ENCODE results near the gene NCAM1. TPM values are rescaled to one million over a fixed set of nuclear protein-coding genes. Genes with fewer than 3 reads are reported as not detected.

NCAM1 gene
- total and polyA plus RNA-seq, 2 experiments from 2014 or later: 0.76 to 1.6 TPM

- Mint-ChIP-seq H3K36me3 (ENCODE audit: low read depth) (no peaks in the 10 kb centered on the region), H3K27ac (no peak overlapping the region), H3K4me3 (no peak overlapping the region), H3K4me1 (peaks cover 5% of the 10 kb centered on the region; the same call in 2 of the 3 replicates), H3K27me3 (ENCODE audit: insufficient read depth, low read depth, poor library complexity) (peaks cover 3% of the 10 kb centered on the region), H3K9me3 (no peaks in the 10 kb centered on the region)
- Histone ChIP-seq H3K4me3 (no peak overlapping the region), H3K4me1 (ENCODE audit: insufficient read depth) (no peaks in the 10 kb centered on the region), H3K36me3 (ENCODE audit: insufficient read depth) (no peaks in the 10 kb centered on the region), H3K27ac (ENCODE audit: low read depth) (no peak overlapping the region), H3K4me2 (no peak overlapping the region), H4K20me1 (replicated peaks; ENCODE audit: insufficient read depth) (no peaks in the 10 kb centered on the region), H3F3A (replicated peaks; ENCODE audit: low read depth) (no peaks in the 10 kb centered on the region), H2AFZ (no peak overlapping the region), H3K79me2 (replicated peaks; ENCODE audit: insufficient read depth) (no peaks in the 10 kb centered on the region), H3K27me3 (ENCODE audit: insufficient read depth) (no peaks in the 10 kb centered on the region), H3K9me2 (ENCODE audit: insufficient read depth) (no peaks in the 10 kb centered on the region)
- no peak for TF ChIP-seq NANOG (IDR thresholded peaks at IDR 0.05; ENCODE audit: borderline replicate concordance)
- TF ChIP-seq ZNF331 (CRISPR knock-in tag; IDR thresholded peaks at IDR 0.05; ENCODE audit: low read depth): no peak
- no peak for TF ChIP-seq ETS1 (IDR thresholded peaks at IDR 0.05)
- no peak for TF ChIP-seq CTCF (conservative IDR thresholded peaks at IDR 0.05; ENCODE audit: low read depth in 2 of 2)
- ATAC-seq (no peak), DNase-seq (ENCODE audit: low spot score) (no peak)
These were observed 317.3 kb downstream of the NCAM1 start for GRCh38 chr11:113278481-113278880.

GRCh38 chr11:113278925-113279324 lies 317.7 kb downstream of the NCAM1 start:
- no peaks in the 10 kb centered on the region for H3K9me3 Mint-ChIP-seq
- Histone ChIP-seq H3K27me3 (ENCODE audit: insufficient read depth) (no peaks in the 10 kb centered on the region), H3K9me2 (ENCODE audit: insufficient read depth) (no peaks in the 10 kb centered on the region), H3K4me2 (no peak overlapping the region), H3K4me3 (no peak overlapping the region), H2AFZ (no peak overlapping the region), H4K20me1 (replicated peaks; ENCODE audit: insufficient read depth) (no peaks in the 10 kb centered on the region), H3K79me2 (replicated peaks; ENCODE audit: insufficient read depth) (no peaks in the 10 kb centered on the region), H3F3A (replicated peaks; ENCODE audit: low read depth) (no peaks in the 10 kb centered on the region), H3K36me3 (ENCODE audit: insufficient read depth) (no peaks in the 10 kb centered on the region), H3K4me1 (ENCODE audit: insufficient read depth) (no peaks in the 10 kb centered on the region), H3K27ac (ENCODE audit: low read depth) (no peak overlapping the region)
- peaks cover 3% of the 10 kb centered on the region for H3K27me3 Mint-ChIP-seq (ENCODE audit: insufficient read depth, low read depth, poor library complexity)
- DNase-seq (ENCODE audit: low spot score) (no peak), ATAC-seq (no peak)
- no peak overlapping the region for H3K27ac Mint-ChIP-seq
- TF ChIP-seq CREB1 (CRISPR knock-in tag; IDR thresholded peaks at IDR 0.05; ENCODE audit: low read depth): no peak
- TF ChIP-seq ZNF114 (CRISPR knock-in tag; IDR thresholded peaks at IDR 0.05): no peak
- TF ChIP-seq STAT1 (IDR thresholded peaks at IDR 0.05; ENCODE audit: unreplicated experiment): no peak
- TF ChIP-seq JUNB (IDR thresholded peaks at IDR 0.05; ENCODE audit: unreplicated experiment): no peak
- TF ChIP-seq REST (IDR thresholded peaks at IDR 0.05; ENCODE audit: unreplicated experiment): no peak
- H3K4me1 Mint-ChIP-seq: peaks cover 5% of the 10 kb centered on the region; the same call in 2 of the 3 replicates
- H3K4me3 Mint-ChIP-seq: no peak overlapping the region
- no peaks in the 10 kb centered on the region for H3K36me3 Mint-ChIP-seq (ENCODE audit: low read depth)
